GM12874 (cell line): Measurements from ENCODE around the gene RIT1.

Source experiments
- CTCF ChIP-seq: IDR thresholded peaks from 2 replicates; pipeline ENCODE4 v1.5.1; 2011; ENCODE audit warnings: low read depth, mild to moderate bottlenecking, control low read depth, low read length, moderate library complexity; ENCODE audit not compliant: insufficient read depth

Gene RIT1

GRCh38 chr1:155932487-155932886, 21.3 kb upstream of the RIT1 start:
- TF ChIP-seq CTCF, result no peak

- TF ChIP-seq CTCF, result no peak
Measured at GRCh38 chr1:155932081-155932480, 20.9 kb upstream of the RIT1 start.

GRCh38 chr1:155931332-155932038, 20.3 kb upstream of the RIT1 start:
- no peak for TF ChIP-seq CTCF

- no peak for TF ChIP-seq CTCF
Measured at GRCh38 chr1:155929057-155929456, 17.9 kb upstream of the RIT1 start.

- TF ChIP-seq CTCF, result no peak
Measured at GRCh38 chr1:155925506-155925905, 14.4 kb upstream of the RIT1 start.

GRCh38 chr1:155920717-155921116, 9.6 kb upstream of the RIT1 start:
- no peak for TF ChIP-seq CTCF

GRCh38 chr1:155919801-155920200, 8.7 kb upstream of the RIT1 start:
- TF ChIP-seq CTCF, result no peak
